ENCODE data around the gene RFTN1.

Gene RFTN1

DNA sequence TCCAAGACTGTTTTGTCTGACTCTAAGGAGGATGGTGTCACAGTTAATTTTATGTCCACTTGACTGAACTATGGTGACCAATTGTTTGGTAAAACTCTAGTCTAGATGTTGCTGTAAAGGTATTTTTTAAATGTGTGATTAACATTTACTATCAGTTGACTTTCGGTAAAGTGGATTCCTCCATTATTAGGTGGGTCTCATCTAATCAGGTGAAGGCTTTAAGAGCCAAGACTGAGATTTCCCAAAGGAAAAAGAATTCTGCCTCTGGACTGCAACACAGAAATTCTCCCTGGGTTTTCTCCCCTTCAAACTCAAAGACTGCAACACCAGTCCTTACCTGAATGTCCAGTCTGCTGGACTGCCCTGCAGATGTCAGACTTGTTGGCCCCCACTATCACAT, 129.6 kb downstream of the RFTN1 start:
- DNase-seq (ENCODE audit: low read depth in 2 of 3, low spot score in 1 of 3): no peak

DNA sequence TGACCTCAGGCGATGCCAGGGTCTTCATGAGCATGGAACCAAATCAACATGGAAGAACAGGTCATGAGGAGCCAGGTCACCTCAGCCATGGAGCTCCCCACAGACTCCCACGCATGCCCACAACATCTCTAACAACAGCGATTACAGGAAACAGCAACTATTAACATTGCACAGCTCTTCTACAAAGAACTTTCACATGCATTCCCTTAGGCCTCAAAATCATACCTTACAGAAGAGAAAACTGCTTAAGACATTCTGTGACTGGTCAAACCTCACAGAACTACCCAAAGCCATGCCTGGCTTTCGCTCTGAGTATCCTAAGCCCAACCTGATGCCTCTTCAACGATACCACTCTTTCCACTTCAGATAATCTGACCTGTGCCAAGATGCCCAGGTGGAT, 130.7 kb downstream of the RFTN1 start:
- no peak for DNase-seq (ENCODE audit: low read depth in 2 of 3, low spot score in 1 of 3)

DNA sequence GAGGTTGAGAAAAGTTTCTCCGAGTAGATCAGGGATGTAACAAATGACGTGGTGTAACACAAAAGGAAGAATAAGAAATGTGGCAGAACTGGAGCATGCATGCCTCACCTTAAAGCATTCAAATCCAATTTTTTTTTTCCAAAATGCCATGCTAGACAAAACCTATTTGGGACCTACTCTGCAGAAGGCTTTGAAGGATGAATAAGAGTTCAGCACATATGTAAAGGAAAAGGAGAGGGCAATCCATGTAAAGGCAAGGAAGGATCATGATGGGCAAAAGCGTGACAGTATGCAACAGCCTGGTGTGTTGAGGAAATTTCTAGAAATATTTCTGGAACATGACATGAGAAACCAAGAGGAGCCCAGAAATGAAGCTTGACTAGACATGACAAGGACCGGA, 132.1 kb downstream of the RFTN1 start:
- no peak for DNase-seq (ENCODE audit: low read depth in 2 of 3, low spot score in 1 of 3)

DNA sequence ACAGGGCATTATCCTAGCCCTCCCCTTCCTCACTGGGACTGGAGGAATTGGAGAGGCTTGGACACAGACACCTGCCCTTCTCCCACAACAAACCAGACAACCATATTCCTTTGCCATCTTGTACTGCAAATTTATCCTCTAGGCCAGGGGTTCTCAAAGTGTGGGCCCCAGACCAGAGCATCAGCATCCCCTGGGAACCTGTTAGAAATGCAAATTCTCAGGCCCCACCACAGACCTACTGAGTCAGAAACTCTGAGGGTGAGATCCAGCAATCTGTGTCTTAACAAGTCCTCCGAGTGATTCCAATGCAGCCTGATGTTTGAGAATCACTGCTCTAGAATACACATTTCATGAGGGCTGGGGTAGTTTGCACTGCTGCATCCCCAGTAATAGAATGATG, 133.1 kb downstream of the RFTN1 start:
- DNase-seq (ENCODE audit: low read depth in 2 of 3, low spot score in 1 of 3): no peak

DNA sequence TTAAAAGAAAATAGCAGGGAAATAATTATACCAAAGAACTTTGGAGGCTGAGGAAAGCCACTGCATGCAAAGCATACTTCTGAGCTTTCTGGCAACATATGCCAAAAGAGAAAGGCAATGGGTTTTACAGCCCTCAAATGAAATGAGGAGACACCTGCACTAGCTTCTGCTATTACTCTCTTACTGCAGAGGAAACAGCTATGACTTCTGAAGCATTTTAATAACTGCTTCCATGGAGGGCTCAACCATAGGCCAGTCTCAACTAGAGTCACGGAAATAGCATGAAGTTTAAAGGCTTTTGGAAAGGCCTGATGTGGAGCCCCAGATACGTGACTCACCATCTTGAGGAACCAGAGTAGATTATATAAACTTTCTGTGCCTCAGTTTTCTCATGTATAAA, 133.7 kb downstream of the RFTN1 start:
- no peak for DNase-seq (ENCODE audit: low read depth in 2 of 3, low spot score in 1 of 3)

DNA sequence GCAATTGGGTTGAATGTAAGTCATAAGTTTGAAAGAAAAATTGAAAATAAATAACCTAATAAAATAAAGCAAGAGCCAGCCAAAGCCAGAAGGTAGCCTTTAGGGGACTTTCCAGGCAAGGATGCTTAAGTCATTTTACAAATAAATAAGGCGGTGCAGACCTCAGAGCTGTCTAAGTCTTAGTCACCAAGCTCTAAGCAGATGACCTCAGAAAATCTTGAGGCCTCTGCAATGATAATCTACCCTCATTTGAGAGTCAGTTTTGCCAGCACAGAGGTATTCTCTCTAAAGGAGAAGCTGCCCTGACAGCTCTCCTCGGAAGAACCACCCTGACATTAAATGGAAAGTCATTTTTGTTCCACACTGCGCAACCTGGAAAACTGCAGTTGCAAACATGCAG, 134.6 kb downstream of the RFTN1 start:
- no peak for DNase-seq (ENCODE audit: low read depth in 2 of 3, low spot score in 1 of 3)

DNA sequence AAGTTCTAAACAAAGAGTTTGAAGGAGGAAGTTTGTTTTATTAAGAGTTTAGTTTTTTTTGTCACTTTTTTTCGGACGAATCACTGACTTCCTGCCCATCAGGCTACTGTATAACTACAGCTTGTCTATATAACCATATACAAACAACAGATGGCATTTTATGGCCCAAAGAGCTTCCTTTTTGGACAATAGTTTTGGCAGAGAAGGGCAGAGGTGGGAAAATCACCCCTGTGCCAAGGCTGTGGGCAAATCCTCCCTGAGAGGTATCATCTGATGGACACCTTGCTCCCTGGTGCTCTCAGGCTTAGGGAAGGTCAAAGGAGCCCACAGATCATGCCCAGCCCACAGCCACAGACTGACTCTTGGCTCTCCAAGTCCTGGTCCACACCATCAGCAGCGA, 135.1 kb downstream of the RFTN1 start:
- DNase-seq (ENCODE audit: low read depth in 2 of 3, low spot score in 1 of 3): no peak

DNA sequence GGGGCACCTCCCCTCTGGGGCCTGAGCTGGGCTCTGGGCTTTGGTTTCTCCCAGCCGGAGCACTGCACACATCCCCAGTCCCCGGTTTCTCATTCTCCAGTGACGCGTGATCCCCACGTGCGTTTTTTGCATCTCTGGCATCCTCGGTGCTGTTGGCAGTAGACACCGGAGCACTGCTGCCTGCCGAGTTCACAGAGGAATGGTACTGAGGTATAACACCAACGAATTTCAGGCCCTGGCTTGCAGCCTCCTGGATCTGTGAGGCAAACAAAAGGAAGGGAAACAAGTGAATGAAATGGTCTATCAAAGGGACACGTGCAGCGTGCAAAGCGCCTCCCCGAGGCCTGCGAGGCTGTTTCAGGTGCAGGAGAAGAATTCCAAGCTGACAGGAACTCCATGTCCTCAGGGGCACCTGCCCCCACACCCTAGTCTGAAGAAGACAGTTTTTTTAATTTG, 135.6 kb downstream of the RFTN1 start:
- no peak for DNase-seq (ENCODE audit: low read depth in 2 of 3, low spot score in 1 of 3)

DNA sequence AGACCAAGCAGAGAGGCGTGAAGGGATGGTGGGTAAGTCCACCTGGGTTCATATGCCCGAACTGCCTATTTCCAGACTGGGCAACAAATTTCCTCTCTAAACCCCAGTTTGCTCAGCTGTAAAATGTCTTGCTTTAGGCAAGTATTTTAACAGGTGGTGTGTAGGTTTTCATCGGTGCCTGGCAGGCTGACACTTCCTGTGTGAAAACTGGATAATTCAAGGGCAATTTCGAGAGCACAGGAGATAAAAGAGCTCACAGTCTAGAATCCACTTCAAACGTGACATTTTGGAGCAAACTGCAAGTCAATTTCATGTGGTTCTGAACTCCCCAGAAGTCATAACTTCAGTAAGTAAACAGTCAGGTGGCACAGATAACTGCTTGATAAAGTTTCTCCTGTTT, 136.3 kb downstream of the RFTN1 start:
- no peak for DNase-seq (ENCODE audit: low read depth in 2 of 3, low spot score in 1 of 3)

DNA sequence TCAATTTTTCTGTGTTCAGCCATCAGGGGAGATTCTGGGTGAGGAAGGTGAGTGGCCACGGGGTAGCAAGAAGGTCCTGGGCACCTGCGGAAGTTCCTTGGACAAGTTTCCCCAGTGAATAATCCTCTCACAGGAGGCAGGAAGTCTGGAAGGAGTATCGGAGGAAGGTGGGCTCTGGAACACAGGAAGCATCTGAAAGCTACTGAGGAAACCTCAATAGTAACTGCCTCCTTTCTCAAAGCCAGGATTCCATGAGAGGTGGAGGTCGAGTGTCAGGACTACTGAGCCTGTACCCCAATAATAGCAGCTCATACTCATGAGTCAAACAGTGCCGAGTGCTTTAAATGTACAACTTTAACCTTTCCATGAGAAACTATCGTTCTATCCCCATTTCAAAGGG, 137.6 kb downstream of the RFTN1 start:
- DNase-seq (ENCODE audit: low read depth in 2 of 3, low spot score in 1 of 3): no peak

DNA sequence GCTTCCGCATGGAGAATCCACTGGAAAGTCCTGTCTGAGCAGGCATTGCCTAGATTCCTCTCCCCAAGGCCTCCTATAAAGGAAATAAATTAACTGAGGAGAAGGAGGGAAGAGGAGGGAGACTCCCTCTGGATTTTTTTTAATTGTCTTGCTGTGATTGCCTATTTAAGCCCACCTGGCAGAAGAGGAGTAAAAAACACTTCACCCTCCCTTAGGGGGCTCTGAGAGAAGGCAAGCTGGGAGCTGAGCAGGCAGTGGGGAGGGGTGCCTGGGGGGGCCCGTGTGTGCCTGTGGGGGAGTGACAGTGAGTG, 138.6 kb downstream of the RFTN1 start:
- DNase-seq (ENCODE audit: low read depth in 2 of 3, low spot score in 1 of 3): no peak

DNA sequence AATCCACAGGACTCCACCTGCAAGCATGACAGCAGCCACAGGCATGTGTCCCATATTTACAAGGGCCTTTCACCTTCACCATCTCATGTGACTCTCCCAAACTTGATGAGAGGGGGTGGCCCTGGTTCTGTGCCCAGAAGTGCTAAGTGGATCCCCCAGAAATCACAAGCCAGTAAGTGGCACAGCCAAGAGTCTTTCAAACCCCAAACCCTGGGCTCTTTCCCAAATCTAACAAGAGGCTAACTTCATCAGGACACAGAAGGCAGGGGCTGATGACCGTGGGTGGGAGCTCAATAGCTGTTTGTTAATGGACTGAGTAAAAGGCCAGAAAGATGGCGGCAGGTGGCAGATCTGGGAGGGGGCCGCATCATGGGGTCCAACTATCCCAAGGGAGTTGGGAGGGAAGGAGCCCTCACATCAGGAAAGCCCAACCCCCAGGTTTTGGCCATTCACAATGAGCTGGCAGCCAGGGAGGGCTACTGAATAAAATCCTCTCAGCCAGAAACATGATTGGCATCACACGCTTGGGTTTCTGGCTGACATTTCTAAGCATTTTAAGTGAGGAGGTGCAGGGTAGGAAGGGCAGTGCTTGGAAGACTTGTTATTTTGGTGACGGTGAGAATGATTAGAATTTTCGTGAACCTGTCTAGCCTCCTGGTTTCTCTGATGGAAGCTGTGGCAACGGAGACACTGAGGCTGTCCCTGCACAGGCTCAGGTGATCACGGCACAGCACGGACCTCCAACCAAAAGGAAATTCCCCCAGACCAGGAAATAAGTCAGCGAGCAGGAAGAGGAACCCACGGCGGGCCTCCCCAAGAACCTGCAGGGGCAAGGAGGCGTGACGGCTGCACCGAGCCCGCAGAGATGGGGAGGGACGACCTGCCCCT, 139.2 kb downstream of the RFTN1 start:
- no peak for DNase-seq (ENCODE audit: low read depth in 2 of 3, low spot score in 1 of 3)

DNA sequence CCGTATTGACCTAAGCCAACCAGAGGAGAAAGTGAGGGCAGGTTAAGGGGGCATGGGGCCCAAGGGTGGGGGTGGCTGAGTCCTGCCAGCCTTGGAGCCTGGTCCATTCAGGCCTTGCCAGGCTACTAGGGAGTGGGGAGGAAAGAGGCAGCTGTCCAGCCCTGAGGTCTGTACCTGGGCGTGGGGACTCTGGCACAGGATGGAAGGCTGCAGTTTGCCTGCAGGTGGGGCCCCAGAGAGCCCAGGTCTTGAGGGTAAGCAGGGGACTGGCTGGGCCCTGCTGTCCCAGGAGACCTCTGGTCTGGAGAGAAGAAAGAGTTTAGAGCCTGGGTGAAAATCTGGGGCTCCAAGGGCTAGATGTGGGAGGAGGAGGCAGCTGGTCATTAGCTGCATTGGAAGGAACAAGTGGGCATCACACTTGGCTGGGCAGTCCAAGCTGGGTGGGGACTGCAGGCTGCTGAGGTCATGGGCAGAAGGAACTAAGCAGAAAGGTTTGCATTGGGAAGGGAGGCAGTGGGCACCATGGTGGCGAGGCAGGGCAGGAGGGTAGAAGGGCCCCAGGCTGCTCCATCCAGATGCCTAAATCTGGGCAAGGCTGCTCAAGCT, 140.1 kb downstream of the RFTN1 start:
- DNase-seq (ENCODE audit: low read depth in 2 of 3, low spot score in 1 of 3): no peak

DNA sequence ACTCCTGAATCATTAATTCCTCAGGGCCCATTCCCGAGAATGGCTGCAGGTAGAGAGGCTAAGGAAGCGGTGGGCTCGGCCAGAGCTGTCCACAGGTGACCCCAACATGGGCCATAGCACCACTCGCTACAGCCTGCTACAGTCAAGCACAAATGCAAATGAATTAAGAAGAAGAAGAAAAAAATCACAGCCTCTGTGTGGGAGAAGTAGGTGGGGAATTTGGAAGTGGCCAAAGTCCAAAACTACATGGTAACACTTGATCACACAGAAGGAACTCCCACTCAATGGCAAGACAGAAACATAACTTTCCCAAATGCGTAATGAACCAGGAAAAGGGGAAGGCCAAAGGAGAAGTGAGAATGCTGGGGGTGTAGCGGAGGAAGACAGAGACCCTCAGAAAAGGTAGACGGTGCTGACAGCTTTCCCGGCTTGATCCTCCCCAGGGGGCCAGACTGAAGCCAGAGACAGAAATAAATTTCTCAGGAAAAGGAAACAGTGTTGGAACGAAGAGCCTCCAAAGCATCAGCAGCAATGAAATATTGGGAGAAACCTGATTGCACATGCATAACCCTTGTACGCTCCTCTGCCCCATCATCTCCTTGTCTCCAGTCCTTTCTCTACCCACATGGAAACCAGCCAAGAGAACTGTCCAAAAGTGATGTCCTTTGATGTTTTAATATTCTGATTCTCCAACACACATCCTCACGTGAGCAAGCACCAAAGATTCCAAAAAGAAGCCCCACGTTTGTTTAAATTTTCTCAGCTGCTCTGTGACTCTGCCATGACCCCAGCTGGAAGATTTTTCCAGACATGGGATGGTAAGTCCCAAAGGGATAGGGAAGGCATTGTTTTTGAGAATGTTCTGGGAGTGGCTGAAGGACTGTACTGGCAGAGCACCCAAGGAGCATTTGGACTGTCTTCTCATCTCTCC, 140.9 kb downstream of the RFTN1 start:
- DNase-seq (ENCODE audit: low read depth in 2 of 3, low spot score in 1 of 3): no peak

DNA sequence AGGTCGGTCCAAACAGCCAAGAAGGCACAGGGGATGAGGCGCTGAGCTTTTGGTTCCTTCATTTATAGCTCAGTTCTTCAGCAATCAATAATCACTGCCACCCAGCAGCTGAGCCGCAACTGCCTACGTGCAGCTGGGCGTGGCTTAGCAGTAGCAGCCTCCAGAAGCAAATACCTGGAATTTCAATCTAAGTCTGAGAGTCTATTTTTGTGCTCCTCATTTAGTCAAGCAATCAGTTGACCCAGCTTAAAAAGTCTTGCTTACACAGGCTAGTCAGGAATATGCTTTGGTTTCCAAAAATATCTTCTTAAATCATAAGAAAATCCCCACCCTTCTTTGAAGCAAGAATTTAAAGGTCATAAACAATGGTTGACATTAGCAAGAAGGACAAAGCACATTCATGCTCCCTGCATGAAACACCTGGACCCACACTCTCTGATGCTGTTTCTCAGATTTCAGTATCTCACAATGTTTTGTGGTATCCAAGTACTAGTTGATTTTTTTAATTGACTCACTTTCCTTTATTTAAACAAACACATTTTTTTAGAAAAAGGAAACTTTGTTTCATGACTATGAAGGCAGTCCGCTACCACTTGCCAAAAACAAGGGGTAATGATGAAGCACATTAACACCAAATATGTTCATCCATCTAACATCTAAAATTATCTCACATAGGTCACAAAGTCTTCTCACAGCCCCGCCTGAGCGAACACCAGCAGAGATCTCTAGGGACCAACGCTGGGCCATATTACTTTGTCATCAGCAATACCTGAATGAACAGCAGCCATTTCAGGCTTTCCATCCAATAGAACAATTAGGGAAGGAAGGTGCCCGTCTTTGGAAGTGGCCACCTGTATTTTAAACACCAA, 142.4 kb downstream of the RFTN1 start:
- DNase-seq (ENCODE audit: low read depth in 2 of 3, low spot score in 1 of 3): no peak

DNA sequence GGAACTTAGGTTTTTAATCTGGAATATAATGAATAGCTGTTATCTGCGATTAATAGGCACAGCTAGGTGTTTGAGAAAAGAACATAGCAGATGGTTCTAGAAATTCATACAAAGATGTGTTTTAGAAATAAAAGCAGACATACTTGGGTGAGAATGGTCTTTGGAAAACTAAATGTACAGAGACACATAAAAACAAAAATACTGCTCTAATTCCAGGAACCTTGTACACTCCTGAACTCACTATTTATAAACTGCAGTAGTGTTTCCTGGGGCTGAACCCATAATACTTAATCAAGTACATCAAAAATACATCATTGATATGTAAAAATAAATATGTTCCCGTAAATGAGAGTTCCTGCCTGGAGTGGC, 143.0 kb downstream of the RFTN1 start:
- DNase-seq (ENCODE audit: low read depth in 2 of 3, low spot score in 1 of 3): no peak

DNA sequence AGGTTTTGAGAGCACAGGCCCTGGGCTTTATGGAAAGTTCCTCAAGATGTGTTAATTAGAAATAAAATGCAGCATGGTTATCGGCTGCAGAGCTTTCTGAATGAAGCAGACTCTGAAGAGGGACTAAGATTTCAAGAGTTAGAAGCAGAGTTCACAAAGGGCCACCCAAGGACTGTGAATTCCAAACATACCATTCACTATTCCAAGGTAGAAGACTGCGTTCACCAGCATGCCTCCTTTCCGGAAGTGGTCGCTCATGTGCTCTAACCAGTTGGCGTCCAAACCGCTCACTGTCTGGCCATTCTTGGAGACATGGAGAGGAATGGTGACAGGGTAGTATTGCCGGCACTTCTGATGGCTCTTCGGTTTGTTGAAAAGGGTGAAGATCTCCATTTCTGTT, 143.6 kb downstream of the RFTN1 start:
- DNase-seq (ENCODE audit: low read depth in 2 of 3, low spot score in 1 of 3): no peak

DNA sequence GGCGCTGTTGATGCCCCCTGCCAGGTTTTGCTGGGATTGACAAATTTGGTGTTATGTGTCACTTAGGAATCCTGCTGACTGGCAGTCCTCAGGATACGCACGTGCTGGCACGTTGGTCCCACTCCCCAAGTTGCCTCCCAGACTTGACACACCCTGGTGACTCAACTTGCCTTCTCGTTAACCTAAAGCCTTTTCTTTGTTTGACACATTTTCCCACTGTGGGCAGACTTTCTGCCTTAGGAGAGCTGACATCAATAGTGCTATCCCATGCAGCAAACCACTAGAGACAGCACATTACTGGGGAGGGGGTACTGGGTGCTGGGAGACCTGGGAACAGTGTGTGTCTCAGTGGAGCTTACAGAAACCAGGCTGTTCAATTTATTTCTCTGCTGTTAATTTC, 144.2 kb downstream of the RFTN1 start:
- no peak for DNase-seq (ENCODE audit: low read depth in 2 of 3, low spot score in 1 of 3)

DNA sequence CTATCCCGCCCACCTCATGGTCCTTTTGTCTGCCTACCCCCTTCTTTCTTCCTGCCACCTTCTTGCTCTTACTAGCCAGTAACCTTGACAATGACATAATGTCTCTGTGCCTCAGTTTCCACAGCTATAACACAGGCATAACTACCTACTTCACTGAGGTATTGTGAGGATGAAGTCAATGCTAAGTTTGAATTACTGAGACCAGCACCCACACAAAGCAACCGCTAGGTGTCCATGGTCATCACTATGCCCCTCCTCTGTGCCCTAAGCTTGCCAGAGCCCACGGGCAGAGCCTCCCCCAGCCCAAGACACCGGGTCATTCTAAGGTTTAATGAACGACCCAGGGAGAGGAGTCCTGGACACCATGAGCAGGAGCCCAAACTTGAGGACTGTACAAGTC, 146.9 kb downstream of the RFTN1 start:
- DNase-seq (ENCODE audit: low read depth in 2 of 3, low spot score in 1 of 3): no peak

DNA sequence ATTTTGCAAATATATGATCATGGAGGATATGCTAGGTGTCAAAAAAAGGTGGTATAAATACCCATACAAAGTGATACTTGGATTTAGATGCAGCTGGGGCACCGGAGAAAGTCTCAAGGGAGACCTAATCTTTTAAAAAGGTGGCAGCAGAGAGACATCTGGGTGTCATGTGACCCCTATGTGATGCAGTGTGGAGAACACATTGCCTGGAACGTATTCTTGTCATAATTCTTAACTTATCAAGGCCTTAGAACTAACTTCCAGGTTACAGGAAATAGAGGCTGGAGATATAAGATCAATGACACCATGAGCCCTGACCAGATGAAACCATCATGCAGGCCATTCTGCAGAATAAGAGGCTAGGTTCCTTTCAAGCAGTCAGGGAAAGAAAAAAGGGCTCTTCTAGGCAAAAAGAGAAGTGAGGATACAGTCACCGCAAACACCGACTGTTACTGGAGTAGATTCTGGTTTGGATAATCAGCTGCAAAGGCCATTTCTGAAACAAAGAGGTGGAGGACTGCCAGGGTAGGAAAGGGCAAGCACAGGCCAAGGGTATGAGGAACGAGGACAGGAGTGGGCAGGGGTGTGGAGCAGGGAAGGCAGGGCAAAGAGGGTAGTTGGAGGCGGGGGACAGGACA, 147.9 kb downstream of the RFTN1 start:
- no peak for DNase-seq (ENCODE audit: low read depth in 2 of 3, low spot score in 1 of 3)

DNA sequence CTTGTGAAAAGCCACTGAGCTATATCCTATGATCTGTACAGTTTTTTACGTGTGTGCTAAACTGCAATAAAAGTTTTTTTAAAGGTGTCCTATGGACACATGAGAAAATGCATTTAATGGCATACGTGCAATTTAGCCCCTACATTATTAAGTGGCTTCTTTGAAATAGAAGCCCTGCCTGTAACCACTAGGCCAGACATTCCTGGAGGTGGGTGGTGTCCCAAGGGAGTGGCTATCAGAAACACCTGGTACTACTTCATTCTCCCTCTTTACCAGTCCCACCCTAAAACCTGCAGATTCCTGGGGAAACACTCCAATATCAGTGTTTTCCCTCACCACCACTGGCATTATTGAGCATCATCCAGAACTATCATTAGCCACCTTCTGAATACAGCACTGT, 148.5 kb downstream of the RFTN1 start:
- no peak for DNase-seq (ENCODE audit: low read depth in 2 of 3, low spot score in 1 of 3)
